HUES64 (cell line): Measurements from ENCODE around the gene GGPS1.
"Not testable (repeated sequence)": the region's sequence is repeated elsewhere in the genome, so short reads cannot be mapped to it uniquely, and the experiment has no call there.

Experiments used
- H3K27ac ChIP-seq: 2 replicates; pipeline ENCODE4 v1.7.0; 2013; ENCODE audit warnings: low read depth, low read length, inconsistent platforms
- H3K27me3 ChIP-seq: 2 replicates; pipeline ENCODE4 v1.6.1; 2013; ENCODE audit warnings: mild to moderate bottlenecking, low read length; ENCODE audit not compliant: insufficient read depth
- H3K36me3 ChIP-seq: 2 replicates; pipeline ENCODE4 v1.6.1; 2013; ENCODE audit warnings: mild to moderate bottlenecking, low read length; ENCODE audit not compliant: insufficient read depth
- H3K4me1 ChIP-seq: 2 replicates; pipeline ENCODE4 v1.6.1; 2013; ENCODE audit warnings: mild to moderate bottlenecking, low read length, moderate library complexity; ENCODE audit not compliant: insufficient read depth
- H3K4me3 ChIP-seq: 2 replicates; pipeline ENCODE4 v1.5.1; 2013; ENCODE audit warnings: mild to moderate bottlenecking, low read length, moderate library complexity
- H3K9ac ChIP-seq: 2 replicates; pipeline ENCODE4 v1.6.1; 2013; ENCODE audit warnings: mild to moderate bottlenecking, low read depth, low read length
- H3K9me3 ChIP-seq: 2 replicates; pipeline ENCODE4 v1.6.1; 2013; ENCODE audit warnings: low read depth, low read length; ENCODE audit not compliant: insufficient read depth
- WGBS: fragments of 150-250, 120-280 bp; methylation state at CpG from one replicate; pipeline ENCODE4 v1.1.7; 2013; ENCODE audit warnings: missing lambda C conversion rate; 5-methylcytosine and 5-hydroxymethylcytosine counted together

GGPS1 gene

DNA sequence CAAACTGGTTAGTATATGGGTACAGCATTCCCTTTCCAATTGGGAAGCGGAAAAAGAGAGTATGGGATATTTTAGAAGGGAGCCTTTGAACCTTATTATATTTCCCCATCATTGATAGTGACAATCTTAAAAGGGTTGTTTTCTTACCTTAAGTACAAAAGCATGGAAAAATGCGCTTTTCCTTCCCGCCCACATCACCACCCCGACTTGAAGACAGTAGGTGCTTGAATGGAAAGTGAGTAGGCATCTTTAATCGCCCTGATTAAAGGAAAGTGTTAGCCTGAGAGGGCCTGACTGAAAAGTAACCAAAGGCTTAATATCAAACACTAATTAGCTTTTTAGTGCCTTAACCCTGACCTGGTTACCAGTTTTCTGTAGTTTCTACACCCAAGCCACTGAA is 15.4 kb downstream of the GGPS1 start:
- no peak overlapping the region for H3K4me3 ChIP-seq
- no peak overlapping the region for H3K27ac ChIP-seq
- WGBS, result 96% methylated on average over 3 of the region's 5 CpGs
- no peaks in the 10 kb centered on the region for H3K9me3 ChIP-seq
- H3K4me1 ChIP-seq, result no peaks in the 10 kb centered on the region
- H3K9ac ChIP-seq, result no peak overlapping the region
- H3K36me3 ChIP-seq, result peaks cover 16% of the 10 kb centered on the region
- H3K27me3 ChIP-seq, result no peaks in the 10 kb centered on the region

DNA sequence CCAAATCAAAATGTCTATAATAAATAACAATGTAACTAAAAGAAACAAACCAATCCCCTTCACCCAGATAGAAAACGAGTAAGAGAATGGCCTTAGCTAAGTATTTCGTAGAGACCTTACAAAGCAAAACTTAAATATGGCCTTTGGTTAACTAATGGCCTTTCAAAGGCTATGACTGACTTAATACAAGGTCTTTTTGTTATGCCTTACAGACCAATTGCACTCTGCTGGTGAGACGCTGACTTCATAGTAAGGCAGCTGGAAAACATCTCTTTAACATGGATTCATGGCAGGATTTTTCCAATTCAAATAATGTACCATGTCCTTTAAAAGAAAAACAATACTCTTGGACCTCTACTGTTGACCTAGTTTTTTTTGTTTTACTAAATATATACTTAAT is 23.1 kb downstream of the GGPS1 start:
- WGBS, result 84% methylated on average over 3 of the region's 3 CpGs
- no peaks in the 10 kb centered on the region for H3K36me3 ChIP-seq
- H3K9me3 ChIP-seq, result no peaks in the 10 kb centered on the region
- H3K4me3 ChIP-seq, result no peak overlapping the region
- no peaks in the 10 kb centered on the region for H3K4me1 ChIP-seq
- H3K9ac ChIP-seq, result no peak overlapping the region
- no peak overlapping the region for H3K27ac ChIP-seq
- no peaks in the 10 kb centered on the region for H3K27me3 ChIP-seq

GRCh38 chr1:235351898-235352297 is 23.5 kb downstream of the GGPS1 start:
- Histone ChIP-seq H3K27ac (no peak overlapping the region), H3K9me3 (no peaks in the 10 kb centered on the region), H3K4me3 (no peak overlapping the region), H3K4me1 (no peaks in the 10 kb centered on the region), H3K9ac (no peak overlapping the region), H3K27me3 (no peaks in the 10 kb centered on the region), H3K36me3 (no peaks in the 10 kb centered on the region)
- 76% methylated on average over 3 of the region's 3 CpGs for WGBS

GRCh38 chr1:235357485-235358373 is 29.4 kb downstream of the GGPS1 start:
- H3K27me3 ChIP-seq, result no peaks in the 10 kb centered on the region
- H3K9me3 ChIP-seq, result no peaks in the 10 kb centered on the region
- no peak overlapping the region for H3K27ac ChIP-seq
- no peaks in the 10 kb centered on the region for H3K36me3 ChIP-seq
- H3K4me1 ChIP-seq, result peaks cover 5% of the 10 kb centered on the region; the same call in 1 of the 2 replicates
- no peak overlapping the region for H3K9ac ChIP-seq
- WGBS, result 82% methylated on average over 11 of the region's 11 CpGs
- no peak overlapping the region for H3K4me3 ChIP-seq

GRCh38 chr1:235358899-235359298 is 30.5 kb downstream of the GGPS1 start:
- Histone ChIP-seq H3K27ac (no peak overlapping the region), H3K36me3 (no peaks in the 10 kb centered on the region), H3K4me3 (no peak overlapping the region), H3K27me3 (no peaks in the 10 kb centered on the region), H3K4me1 (peaks cover 5% of the 10 kb centered on the region; the same call in 1 of the 2 replicates), H3K9ac (no peak overlapping the region), H3K9me3 (no peaks in the 10 kb centered on the region)
- 88% methylated on average over 3 of the region's 3 CpGs for WGBS

DNA sequence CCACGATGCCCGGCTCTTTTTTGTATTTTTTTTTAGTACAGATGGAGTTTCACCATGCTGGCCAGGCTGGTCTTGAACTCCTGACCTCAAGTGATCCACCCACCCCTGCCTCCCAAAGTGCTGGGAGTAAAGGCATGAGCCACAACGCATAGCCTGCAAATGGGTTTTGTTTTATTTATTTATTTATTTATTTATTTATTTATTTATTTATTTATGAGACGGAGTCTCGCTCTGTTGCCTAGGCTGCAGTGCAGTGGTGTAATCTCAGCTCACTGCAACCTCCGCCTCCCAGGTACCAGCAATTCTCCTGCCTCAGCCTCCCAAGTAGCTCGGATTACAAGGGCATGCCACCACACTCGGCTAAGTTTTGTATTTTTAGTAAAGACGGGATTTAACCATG is 35.8 kb downstream of the GGPS1 start:
- not testable (repeated sequence) for H3K9me3 ChIP-seq, H3K4me1 ChIP-seq, H3K36me3 ChIP-seq, H3K27ac ChIP-seq, H3K27me3 ChIP-seq, H3K9ac ChIP-seq, H3K4me3 ChIP-seq
- 93% methylated on average over 8 of the region's 9 CpGs for WGBS

DNA sequence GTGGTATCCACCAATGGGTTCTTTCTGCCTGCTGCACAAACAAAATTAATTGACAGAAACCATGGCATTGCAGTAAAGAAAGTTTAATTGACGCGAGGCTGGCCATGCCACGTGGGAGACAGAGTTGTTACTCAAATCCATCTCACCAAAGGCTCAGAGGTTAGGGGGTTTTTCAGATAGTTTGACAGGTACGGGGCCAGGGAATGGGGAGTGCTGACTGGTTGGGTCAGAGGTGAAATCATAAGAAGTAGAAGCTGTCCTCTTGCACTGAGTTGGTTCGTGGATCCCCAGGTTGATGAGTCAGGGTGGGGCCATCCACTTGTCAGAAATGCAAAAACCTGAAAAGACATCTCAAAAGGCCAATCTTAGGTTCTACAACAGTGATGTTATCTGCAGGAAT is 37.9 kb downstream of the GGPS1 start:
- Histone ChIP-seq H3K36me3 (no peaks in the 10 kb centered on the region), H3K27ac (no peak overlapping the region), H3K9ac (no peak overlapping the region), H3K9me3 (no peaks in the 10 kb centered on the region), H3K4me1 (no peaks in the 10 kb centered on the region), H3K4me3 (no peak overlapping the region), H3K27me3 (no peaks in the 10 kb centered on the region)
- WGBS, result 88% methylated on average over 5 of the region's 5 CpGs

GRCh38 chr1:235367000-235367908 is 38.9 kb downstream of the GGPS1 start, which contains the start of gene TBCE:
TSS of gene TBCE (plus strand) at chr1:235367427. CDS start at chr1:235380050, 12,623 bp downstream.
- Histone ChIP-seq H3K36me3 (peaks cover 2% of the 10 kb centered on the region; the same call in 1 of the 2 replicates), H3K9ac (peak within 1 kb of the TSS; percentile 76), H3K27ac (peak within 1 kb of the TSS; percentile 89; the same call in 1 of the 2 replicates), H3K4me3 (peak within 1 kb of the TSS; percentile 79), H3K9me3 (no peaks in the 10 kb centered on the region), H3K27me3 (no peaks in the 10 kb centered on the region), H3K4me1 (no peaks in the 10 kb centered on the region)
- WGBS, result under 1% methylated on average over 38 of the region's 38 CpGs

DNA sequence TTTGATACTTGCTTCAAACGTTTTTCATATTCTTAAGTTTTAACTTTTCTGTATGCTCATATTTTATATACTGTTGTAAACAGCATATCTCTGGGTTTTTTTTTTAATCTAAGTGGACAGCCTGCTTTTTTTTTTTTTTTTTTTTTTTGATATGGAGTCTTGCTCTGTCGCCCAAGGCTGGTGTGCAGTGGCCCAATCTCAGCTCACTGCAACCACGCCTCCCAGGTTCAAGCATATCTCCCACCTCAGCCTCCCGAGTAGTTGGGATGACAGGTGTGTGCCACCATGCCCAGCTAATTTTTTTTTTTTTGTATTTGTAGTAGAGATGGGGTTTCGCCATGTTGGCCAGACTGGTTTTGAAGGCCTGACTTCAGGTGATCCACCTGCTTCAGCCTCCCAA is 40.1 kb downstream of the GGPS1 start:
- 93% methylated on average over 4 of the region's 5 CpGs for WGBS
- Histone ChIP-seq H3K27me3 (no peaks in the 10 kb centered on the region), H3K36me3 (peaks cover 3% of the 10 kb centered on the region; the same call in 1 of the 2 replicates), H3K27ac (no peak overlapping the region), H3K9ac (0 out of 2 replicates have a peak overlapping the region, but pooled peaks have one; percentile 8), H3K9me3 (no peaks in the 10 kb centered on the region), H3K4me1 (no peaks in the 10 kb centered on the region), H3K4me3 (peak overlapping the region; percentile 79)

DNA sequence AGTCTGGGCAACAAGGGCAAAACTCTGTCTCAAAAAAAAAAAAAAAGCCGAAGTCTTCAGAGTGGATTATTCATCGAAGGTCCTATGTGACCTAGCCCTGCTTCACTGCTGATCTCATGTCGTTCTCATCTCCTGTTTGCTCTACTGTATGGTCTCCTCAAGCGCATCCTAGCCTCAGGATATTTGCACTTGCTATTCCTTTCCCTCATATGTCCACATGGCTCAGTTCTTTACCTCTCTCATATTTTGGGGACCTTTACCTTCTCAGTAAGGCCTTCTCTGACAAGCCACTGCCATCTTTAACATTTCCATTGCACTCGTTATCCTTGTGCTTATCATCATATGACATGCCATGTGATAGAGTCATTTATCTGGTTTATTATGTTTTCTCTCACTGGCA is 41.4 kb downstream of the GGPS1 start:
- WGBS, result 94% methylated on average over 5 of the region's 5 CpGs
- Histone ChIP-seq H3K27ac (no peak overlapping the region), H3K9me3 (no peaks in the 10 kb centered on the region), H3K4me3 (no peak overlapping the region), H3K27me3 (no peaks in the 10 kb centered on the region), H3K4me1 (no peaks in the 10 kb centered on the region), H3K36me3 (peaks cover 7% of the 10 kb centered on the region; the same call in 1 of the 2 replicates), H3K9ac (no peak overlapping the region)
